ENCODE results near the gene CAPZA2.
"Not testable (repeated sequence)": the region's sequence is repeated elsewhere in the genome, so short reads cannot be mapped to it uniquely, and the experiment has no call there.

Gene CAPZA2

GRCh38 chr7:116969371-116969902, 107.0 kb downstream of the CAPZA2 start:
- TF ChIP-seq, protein P1, sequence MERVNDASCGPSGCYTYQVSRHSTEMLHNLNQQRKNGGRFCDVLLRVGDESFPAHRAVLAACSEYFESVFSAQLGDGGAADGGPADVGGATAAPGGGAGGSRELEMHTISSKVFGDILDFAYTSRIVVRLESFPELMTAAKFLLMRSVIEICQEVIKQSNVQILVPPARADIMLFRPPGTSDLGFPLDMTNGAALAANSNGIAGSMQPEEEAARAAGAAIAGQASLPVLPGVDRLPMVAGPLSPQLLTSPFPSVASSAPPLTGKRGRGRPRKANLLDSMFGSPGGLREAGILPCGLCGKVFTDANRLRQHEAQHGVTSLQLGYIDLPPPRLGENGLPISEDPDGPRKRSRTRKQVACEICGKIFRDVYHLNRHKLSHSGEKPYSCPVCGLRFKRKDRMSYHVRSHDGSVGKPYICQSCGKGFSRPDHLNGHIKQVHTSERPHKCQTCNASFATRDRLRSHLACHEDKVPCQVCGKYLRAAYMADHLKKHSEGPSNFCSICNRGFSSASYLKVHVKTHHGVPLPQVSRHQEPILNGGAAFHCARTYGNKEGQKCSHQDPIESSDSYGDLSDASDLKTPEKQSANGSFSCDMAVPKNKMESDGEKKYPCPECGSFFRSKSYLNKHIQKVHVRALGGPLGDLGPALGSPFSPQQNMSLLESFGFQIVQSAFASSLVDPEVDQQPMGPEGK (CRISPR knock-in tag; IDR thresholded peaks at IDR 0.05; ENCODE audit: borderline replicate concordance): no peak
- TF ChIP-seq, protein P2, sequence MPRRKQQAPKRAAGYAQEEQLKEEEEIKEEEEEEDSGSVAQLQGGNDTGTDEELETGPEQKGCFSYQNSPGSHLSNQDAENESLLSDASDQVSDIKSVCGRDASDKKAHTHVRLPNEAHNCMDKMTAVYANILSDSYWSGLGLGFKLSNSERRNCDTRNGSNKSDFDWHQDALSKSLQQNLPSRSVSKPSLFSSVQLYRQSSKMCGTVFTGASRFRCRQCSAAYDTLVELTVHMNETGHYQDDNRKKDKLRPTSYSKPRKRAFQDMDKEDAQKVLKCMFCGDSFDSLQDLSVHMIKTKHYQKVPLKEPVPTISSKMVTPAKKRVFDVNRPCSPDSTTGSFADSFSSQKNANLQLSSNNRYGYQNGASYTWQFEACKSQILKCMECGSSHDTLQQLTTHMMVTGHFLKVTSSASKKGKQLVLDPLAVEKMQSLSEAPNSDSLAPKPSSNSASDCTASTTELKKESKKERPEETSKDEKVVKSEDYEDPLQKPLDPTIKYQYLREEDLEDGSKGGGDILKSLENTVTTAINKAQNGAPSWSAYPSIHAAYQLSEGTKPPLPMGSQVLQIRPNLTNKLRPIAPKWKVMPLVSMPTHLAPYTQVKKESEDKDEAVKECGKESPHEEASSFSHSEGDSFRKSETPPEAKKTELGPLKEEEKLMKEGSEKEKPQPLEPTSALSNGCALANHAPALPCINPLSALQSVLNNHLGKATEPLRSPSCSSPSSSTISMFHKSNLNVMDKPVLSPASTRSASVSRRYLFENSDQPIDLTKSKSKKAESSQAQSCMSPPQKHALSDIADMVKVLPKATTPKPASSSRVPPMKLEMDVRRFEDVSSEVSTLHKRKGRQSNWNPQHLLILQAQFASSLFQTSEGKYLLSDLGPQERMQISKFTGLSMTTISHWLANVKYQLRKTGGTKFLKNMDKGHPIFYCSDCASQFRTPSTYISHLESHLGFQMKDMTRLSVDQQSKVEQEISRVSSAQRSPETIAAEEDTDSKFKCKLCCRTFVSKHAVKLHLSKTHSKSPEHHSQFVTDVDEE (CRISPR knock-in tag; IDR thresholded peaks at IDR 0.05): no peak
- TF ChIP-seq GLIS3 (CRISPR knock-in tag; IDR thresholded peaks at IDR 0.05) (no peak), ISL1 (CRISPR knock-in tag; IDR thresholded peaks at IDR 0.05) (no peak), ZC3H10 (CRISPR knock-in tag; IDR thresholded peaks at IDR 0.05) (no peak), ESRRG (CRISPR knock-in tag; IDR thresholded peaks at IDR 0.05) (no peak)
- no peak for ATAC-seq

GRCh38 chr7:116970238-116970910, 108.0 kb downstream of the CAPZA2 start:
- ATAC-seq: no peak; the same call in none of the 3 replicates
- TF ChIP-seq ZNF565 (CRISPR knock-in tag; conservative IDR thresholded peaks at IDR 0.05; ENCODE audit: low read depth) (no peak), ZNF8 (CRISPR knock-in tag; IDR thresholded peaks at IDR 0.05) (no peak), ZC3H10 (CRISPR knock-in tag; IDR thresholded peaks at IDR 0.05) (no peak)

- not testable (repeated sequence) for ATAC-seq
Measured at GRCh38 chr7:116971153-116971552, 108.8 kb downstream of the CAPZA2 start.

Data from SK-N-SH treated with all-trans-retinoic acid at 6 μM for 48 hours (cell line).